Sciatic nerve (tissue), 2 donors: Measurements from ENCODE around the gene HTD2. TPM values are rescaled to one million over a fixed set of nuclear protein-coding genes. Genes with fewer than 3 reads are reported as not detected.

Experiments used
- ATAC-seq: fragments of 200-7000 bp; cut with Tn5 transposase; one replicate; pipeline ENCODE4 v1.9.1; 2020; ENCODE audit warnings: mild to moderate bottlenecking, moderate library complexity
- DNase-seq: peaks from one replicate; pipeline ENCODE4 v3.0.0-alpha.2; 2020; ENCODE audit warnings: low spot score
- intact Hi-C: fragments of 100-400 bp; cut with DNase I; formaldehyde crosslinking; loops from one replicate; pipeline ENCODE4 v1.14.2; 2022
- total RNA-seq: library from RNA; stranded (reverse); fragmentation: NEBNext Ultra II Directional; extraction: Animal tissue kit (Norgen Biotek cat#: 25700); gene quantifications from one replicate; pipeline ENCODE4 v1.2.1, GENCODE V29; 2021
- donor health status: DM: no; HTN: no; CAD: no.
- donor health status: DM: no; HTN: no; CAD: no.

HTD2 gene
- total RNA-seq, 1 donor from 2014 or later = 12.9 TPM

GRCh38 chr3:58349792-58350626, 43.7 kb downstream of the HTD2 start:
- ATAC-seq (no peak), DNase-seq (no peak)
- intact Hi-C loops = no loop called here

GRCh38 chr3:58350627-58351013, 44.3 kb downstream of the HTD2 start:
- no peak for ATAC-seq
- intact Hi-C loops = no loop called here
- DNase-seq = no peak

- no peak for ATAC-seq
- DNase-seq = no peak
- intact Hi-C loops = no loop called here
Observed at GRCh38 chr3:58351920-58352319, 45.6 kb downstream of the HTD2 start.

- ATAC-seq = no peak
Observed at GRCh38 chr3:58352626-58353025, 46.3 kb downstream of the HTD2 start.

GRCh38 chr3:58353722-58354553, 47.6 kb downstream of the HTD2 start:
- intact Hi-C loops = no loop called here
- ATAC-seq = peak; percentile 55
- no peak for DNase-seq

More at GRCh38 chr3:58352626-58353025, 46.3 kb downstream of the HTD2 start:
- DNase-seq = no peak
- intact Hi-C loops = no loop called here

- no peak for ATAC-seq
- DNase-seq = no peak
- intact Hi-C loops = no loop called here
Observed at GRCh38 chr3:58355179-58355578, 48.9 kb downstream of the HTD2 start.

- intact Hi-C loops = no loop called here
- ATAC-seq (peak; percentile 39), DNase-seq (no peak)
Observed at GRCh38 chr3:58356054-58356453, 49.7 kb downstream of the HTD2 start.

GRCh38 chr3:58357402-58357801, 51.1 kb downstream of the HTD2 start:
- intact Hi-C loops = no loop called here
- ATAC-seq (no peak), DNase-seq (no peak)

GRCh38 chr3:58358092-58358491, 51.8 kb downstream of the HTD2 start:
- DNase-seq (no peak), ATAC-seq (no peak)
- intact Hi-C loops = no loop called here

GRCh38 chr3:58358808-58359207, 52.5 kb downstream of the HTD2 start:
- DNase-seq (no peak), ATAC-seq (no peak)
- intact Hi-C loops = no loop called here

GRCh38 chr3:58359621-58360020, 53.3 kb downstream of the HTD2 start:
- intact Hi-C loops = no loop called here
- no peak for ATAC-seq
- no peak for DNase-seq

GRCh38 chr3:58361866-58362265, 55.5 kb downstream of the HTD2 start:
- no peak for ATAC-seq
- intact Hi-C loops = no loop called here

GRCh38 chr3:58366699-58367098, 60.4 kb downstream of the HTD2 start:
- DNase-seq (no peak), ATAC-seq (no peak)
- intact Hi-C loops = no loop called here

More at GRCh38 chr3:58361866-58362265, 55.5 kb downstream of the HTD2 start:
- no peak for DNase-seq

- intact Hi-C loops = no loop called here
- no peak for ATAC-seq
- DNase-seq = no peak
Observed at GRCh38 chr3:58369038-58369437, 62.7 kb downstream of the HTD2 start.

Other genes starting within 250 kb of the HTD2 start
- gene DNASE1L3, start 95.5 kb upstream of the HTD2 start, total RNA-seq = 2.0 TPM
- gene ABHD6, start 68.7 kb upstream of the HTD2 start, total RNA-seq = 14.0 TPM
- gene RPP14, start 275 bp upstream of the HTD2 start, total RNA-seq = 12.5 TPM
- 34.1 TPM for gene PXK, start 26.4 kb downstream of the HTD2 start, total RNA-seq
- 55.9 TPM for gene PDHB, start 127.3 kb downstream of the HTD2 start, total RNA-seq
- 13.7 TPM for gene KCTD6, start 185.6 kb downstream of the HTD2 start, total RNA-seq
- gene ACOX2, start 230.7 kb downstream of the HTD2 start, total RNA-seq = 31.0 TPM